Stimulated activated CD8-positive, alpha-beta memory T cell treated with anti-CD3 and anti-CD28 coated beads, Interleukin-4, amount 100 ng/mL, for 1 hour (primary cell): Measurements from ENCODE around the gene DDX55.

Source experiments
- DNase-seq, 2 donors: peaks; one replicate each; pipeline ENCODE4 v3.0.0-alpha.2; 2020; ENCODE audit warnings: low read depth in 2 of 2, low spot score in 1 of 2

Gene DDX55

DNA sequence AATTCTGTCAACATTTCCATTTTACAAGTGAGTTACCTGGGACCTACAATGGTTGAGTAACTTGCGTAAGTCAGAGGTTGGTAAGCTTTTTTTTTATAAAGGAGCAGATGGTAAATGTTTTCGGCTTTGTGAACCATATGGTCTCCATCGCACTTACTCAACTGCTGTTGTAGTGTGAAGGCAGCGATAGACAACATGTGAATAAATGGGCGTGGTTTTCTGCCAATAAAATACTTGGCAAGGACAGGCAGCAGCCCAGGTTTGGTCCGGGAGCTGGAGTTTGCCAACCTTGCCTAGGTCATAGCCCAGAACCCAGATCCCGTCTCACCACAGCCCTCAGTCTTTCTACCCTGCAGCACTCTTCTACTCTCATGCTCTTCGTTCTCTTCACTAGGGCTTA lies 6.3 kb downstream of the DDX55 start:
- DNase-seq, result no peak

DNA sequence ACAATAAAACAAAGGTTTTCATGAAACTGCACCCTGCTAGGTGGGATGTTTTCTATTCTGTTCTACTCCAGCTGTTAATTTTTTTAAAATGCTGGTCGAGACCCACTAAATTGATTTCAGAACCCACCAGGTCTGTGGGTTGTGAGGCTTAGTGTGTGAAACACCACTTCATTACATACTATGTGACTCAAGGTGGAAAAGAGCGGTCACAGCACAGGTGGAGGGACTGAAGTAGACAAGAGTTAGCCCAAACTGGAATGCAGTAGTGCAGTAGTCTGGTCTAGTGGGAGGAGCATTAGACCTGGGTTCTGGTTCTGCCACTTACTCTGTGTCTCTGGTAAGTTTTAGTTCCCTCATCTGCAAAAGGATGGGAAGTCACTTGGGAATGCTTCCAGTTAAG lies 12.2 kb downstream of the DDX55 start:
- no peak for DNase-seq

DNA sequence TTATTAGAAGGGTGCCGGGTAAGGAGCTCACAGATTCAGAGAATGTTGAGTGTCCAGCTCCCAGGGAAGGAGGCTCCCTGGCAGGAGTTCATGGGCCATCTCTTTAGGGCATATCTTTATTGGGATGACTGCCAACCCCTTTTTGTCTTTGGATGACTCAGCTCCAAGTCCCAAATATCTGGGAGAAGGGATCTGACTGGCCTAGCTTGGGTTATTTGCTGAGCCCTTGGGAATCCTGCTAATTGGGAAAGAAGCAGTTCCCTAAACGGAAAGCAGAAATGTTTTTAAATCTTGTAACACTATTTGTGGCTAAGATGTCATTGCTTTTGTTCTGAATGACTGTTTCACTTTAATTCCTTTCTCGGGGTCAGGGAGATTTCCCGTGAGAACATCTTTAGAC lies 12.6 kb downstream of the DDX55 start:
- no peak for DNase-seq

DNA sequence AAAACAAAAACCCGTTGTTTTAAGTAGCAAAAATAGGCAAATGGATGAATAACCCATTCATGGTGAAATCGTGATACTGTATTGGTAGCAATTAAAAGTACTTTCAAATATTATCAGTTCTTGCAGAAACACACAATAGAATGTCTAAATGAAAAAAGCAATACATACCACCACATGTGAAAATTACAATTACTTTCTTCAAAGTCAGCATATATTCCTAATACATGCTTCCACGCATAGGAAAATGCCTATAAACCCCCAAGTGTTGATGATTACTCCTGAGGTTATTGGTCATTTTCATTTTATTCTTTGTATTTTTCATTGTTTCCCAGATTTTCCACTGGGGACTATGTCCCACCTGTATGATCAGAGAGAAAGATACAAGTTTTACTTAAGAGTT lies 15.2 kb downstream of the DDX55 start:
- no peak for DNase-seq

DNA sequence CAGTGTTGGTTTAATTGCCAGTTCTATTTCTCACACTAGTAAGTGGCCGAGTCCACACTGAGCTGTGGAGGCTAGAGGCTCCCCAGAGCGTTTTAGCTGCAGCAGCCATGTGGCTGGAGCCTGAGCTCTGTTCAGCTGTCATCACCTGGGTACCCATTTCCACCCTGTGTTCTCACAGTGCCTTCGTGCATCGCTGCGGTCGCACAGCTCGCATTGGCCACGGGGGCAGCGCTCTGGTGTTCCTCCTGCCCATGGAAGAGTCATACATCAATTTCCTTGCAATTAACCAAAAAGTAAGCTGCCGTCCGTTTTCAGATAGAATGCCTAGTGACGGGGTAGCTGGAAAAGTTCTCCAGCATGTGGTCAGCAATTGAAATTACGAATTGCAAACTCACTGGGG lies 15.7 kb downstream of the DDX55 start:
- DNase-seq, result no peak

DNA sequence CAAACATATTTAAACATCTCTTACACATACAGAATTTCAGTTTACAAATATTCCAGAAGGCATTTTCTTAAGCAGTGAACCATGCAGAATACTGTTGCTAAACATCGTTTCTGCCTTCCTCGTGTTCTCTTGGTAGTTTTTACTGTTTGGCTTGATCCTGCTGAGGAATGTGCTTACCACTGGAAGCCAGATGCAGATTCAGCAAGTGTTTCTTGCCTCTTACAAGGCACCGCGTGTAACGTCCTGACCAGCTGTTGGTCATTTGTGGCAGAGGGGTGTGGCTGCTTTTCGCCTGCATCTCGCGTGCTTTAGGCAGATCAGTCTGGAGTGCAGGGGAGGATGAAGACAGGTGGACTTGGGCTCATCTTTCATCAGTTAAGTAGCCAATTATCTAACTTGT lies 19.2 kb downstream of the DDX55 start:
- DNase-seq, result no peak

DNA sequence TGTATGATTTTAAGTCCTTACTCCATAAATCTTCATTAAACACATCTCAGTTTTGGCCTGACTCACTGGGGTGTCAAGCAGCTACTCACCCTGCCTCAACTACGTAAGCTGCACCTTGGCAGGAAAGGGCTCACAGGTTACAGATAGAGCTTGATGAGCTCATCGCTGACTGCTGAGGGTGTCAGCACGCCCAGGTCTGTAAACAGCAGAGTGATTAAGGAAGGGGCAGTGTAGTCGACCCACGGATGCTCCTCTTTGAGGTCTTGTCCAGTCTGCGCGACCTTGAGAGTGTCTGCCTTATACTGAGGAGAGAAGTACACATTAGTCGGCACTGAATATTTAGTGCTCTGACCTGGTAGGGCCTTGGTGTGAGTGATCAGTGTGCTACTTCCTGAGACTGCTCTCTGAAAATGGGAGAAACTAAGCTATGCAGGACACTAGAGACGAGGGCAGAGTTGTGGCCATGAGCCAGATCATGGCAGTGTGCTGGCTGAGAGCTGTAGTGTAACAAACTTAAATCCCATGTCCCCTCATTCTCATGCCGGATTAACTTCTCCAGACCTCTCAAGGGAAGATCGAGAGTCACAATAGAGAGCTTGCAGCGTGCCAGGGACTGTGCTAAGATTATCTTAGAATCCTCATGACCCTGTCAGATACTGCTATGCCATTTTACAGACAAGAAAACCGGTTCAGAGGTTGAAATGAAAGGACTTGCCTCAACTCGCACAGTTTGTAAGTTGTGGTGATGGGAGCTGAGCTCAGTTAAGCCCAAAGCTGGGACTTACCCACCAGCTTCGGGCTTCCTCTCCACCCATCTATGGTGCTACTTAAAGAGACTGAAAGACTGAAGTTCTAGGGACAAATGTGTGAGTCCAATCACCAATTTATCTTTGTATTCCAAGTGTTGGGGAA lies 20.0 kb downstream of the DDX55 start:
- no peak for DNase-seq

DNA sequence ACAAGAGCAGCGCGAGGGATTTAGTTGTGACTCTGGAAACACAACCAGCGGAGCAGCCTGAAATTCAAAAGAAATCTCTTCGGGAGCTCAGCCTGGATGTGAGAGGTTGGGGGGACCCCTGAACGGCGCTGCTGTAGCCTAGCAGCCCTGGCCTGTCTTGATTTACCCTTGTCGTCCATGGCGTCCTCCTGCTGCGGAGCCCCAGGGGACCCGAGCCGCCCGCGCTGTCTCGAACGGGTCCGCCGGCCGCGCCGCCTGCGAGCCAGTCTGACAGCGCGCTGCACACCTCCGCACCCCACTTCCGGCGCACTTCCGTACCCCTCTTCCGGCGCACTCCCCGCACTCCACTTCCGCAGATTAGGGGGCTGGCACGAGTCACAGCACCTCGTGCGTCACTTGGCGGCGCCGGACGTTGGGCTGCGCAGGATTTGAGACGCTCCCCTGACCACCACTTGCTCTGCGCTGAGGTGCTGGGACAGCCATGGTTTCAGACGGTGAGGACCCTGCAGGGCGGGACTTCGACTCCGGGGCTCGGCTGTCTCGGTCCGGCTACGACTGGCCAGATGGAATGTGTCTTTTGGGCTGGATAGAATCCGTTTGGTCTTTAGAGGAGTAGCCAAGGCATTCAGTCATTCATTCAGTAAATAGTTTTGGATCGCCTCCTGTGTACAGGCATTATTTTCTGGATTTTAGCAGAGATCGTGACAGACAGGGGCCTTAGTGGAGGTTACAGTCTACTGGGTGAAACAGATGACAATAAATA lies 31.7 kb downstream of the DDX55 start, which contains the start of the genes EIF2B1 and GTF2H3:
Gene EIF2B1 (minus strand): TSS at position 308 of the 763 bp plus-strand sequence. CDS start 129 bp downstream, at position 179.
Gene GTF2H3 (plus strand): TSS at position 451 of the 763 bp plus-strand sequence. CDS start 31 bp downstream, at position 482.
- peak; percentile 91 to 92 for DNase-seq

DNA sequence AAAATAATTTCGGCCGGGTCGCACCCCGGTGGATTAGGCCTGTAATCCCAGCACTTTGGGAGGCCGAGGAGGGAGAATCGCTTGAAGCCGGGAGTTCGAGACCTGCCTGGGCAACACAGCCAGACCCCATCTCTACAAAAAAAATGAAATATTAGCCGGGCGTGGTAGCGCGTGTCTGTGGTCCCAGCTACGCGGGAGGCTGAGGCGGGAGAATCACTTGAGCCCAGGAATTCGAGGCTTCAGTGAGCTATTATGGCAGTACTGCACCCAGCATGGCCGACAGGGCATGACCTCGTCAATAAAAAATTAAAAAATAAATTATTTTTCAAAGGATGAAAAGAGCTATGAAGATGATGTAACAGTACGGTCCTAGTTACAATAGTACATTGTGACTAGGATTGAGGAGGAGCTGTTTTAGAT lies 32.3 kb downstream of the DDX55 start:
- DNase-seq, result no peak

DNA sequence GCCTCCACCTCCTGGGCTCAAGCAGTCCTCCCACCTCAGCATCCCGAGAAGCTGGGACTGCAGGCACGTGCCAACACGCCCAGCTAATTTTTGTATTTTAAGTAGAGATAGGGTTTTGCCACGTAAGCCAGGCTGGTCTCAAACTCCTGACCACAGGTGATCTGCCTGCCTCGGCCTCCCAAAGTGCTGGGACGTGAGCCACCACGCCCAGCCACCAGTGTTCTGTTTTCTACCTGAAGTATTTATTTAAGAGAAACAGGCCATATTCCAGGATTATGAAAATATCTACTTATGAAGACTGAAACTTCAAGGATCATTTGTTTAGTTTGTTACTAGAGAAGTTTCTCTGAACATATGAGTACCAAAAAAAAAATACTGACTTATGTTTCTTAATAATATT lies 42.0 kb downstream of the DDX55 start:
- no peak for DNase-seq

DNA sequence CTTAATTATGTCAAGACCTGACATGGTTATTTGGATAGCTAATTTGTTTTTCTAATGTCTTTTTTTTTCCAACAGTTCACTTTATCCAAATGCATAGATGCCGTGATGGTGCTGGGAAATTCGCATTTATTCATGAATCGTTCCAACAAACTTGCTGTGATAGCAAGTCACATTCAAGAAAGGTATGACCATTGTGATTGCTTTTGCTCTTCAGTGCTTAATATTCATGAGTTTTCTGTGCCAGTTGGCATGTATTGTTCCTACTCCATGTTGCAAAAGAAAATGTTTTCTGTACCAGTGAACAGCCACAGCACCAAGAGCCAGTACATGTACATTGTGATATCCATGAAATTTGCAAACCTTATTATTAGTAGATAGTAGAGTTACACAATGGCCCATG lies 43.5 kb downstream of the DDX55 start:
- no peak for DNase-seq

DNA sequence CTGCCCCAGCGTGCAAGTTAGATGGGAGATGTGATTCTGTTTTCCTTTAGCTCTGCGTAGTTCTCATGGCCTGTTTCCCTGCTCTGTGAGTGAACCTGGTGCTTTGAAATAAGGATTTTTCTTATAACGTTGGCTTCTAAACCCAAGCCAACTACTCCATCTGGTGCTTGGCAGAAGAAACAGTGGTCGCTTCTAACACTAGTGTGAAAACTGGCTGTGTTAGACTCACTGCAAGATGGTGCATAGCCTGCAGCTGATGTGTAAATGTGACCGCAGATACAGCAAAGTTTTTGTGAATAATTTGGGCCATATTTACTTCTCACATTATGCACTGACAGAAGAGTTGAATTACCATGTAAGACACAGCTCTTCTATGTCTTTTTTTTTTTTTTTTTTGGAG lies 44.0 kb downstream of the DDX55 start:
- no peak for DNase-seq

DNA sequence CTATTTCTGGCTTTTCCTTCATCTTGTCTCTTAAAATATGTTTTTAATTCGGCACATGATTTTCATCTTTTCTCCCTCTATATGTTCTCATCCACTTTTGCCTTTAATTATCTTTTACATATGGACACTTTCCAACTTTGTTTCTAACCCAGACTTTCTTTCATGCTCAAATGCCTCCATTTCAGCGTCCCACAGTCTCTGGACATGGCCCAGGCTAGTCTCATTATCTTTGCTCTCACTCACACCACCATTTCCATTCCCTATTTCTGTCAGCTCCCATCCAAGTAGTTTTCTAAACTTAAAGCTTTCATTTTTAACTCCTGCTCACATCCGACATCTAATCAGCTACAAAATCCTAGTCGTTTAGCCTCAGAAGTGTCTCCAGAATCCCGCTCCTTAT lies 46.5 kb downstream of the DDX55 start:
- DNase-seq, result no peak

DNA sequence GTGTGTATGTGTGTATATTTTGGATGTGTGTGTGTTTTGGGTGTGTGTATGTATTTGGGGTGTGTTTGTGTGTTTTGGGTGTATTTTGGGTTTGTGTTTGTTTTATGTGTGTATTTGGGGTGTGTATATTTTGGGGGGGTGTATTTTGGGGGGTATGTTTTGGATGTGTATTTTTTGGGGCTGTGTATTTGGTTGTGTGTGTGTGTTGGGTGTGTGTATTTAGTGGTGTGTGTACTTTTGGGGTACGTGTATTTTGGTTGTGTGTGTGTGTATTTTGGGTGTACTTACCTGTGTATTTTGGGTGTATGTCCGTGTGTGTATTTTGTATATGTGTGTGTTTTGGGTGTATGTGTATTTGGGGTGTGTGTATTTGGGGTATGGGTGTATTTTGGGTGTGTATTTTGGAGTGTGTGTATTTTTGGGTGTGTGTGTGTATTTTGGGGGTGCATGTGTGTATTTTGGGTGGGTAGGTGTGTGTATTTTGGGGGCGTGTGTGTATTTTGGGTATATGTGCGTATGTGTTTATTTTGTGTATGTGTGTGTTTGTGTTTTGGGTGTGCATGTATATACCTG lies 52.3 kb downstream of the DDX55 start:
- no peak for DNase-seq

DNA sequence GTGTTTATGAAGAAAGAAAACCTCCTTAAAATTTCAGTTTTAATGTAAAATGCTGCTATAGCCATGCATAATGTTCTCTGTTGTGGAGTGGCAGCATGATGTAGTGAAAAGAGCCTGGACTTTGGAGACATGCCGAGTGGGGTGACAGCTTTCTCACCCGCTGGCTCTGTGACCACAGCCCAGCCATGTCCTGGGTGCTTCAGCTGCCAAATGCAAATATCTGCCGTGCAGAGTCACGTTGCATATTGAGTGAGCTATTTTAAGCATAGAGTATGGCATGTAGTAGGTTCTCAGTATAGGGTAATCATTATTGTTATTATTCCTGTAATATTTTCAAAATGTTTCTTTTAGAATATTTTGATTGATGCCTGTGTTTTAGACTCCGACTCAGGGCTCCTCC lies 53.5 kb downstream of the DDX55 start:
- DNase-seq, result no peak

DNA sequence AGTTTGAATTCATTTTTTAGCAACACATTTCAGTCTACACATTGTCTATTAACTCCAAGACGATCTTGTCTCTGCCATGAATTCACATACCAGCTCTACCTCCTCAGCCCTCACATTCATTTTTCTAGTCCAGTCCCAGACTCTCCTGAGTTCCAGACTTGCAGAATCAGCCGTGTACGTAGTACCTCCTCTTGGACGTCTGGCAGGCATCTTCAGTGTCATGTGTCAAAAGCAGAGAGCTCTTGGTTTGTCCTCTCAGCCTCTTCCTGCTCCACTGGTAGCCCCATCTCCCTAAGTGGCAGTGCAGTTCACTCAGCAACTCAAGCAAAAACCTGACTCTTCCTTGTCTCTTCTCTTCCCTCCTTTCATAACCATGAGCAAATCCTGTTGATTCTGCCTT lies 54.5 kb downstream of the DDX55 start:
- no peak for DNase-seq

DNA sequence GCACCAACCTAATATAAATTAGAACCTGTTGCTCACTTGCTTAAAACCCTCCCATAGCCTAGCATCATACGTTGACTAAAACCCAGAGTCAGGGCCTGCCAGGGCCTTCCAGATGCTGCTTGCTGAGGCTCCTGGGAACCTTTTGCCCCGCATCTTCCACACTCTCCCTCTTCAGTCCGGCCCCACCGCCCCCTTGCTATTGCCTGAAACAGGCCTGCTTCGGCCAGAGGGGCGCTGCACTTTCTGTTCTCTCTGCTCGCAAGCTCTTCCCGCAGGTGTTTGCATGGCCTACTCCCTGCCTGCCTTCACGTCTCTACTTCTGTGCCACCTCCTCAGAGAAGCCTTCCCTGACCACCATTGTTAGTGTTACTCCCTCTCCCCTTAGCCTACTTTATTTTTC lies 55.3 kb downstream of the DDX55 start:
- DNase-seq, result no peak

DNA sequence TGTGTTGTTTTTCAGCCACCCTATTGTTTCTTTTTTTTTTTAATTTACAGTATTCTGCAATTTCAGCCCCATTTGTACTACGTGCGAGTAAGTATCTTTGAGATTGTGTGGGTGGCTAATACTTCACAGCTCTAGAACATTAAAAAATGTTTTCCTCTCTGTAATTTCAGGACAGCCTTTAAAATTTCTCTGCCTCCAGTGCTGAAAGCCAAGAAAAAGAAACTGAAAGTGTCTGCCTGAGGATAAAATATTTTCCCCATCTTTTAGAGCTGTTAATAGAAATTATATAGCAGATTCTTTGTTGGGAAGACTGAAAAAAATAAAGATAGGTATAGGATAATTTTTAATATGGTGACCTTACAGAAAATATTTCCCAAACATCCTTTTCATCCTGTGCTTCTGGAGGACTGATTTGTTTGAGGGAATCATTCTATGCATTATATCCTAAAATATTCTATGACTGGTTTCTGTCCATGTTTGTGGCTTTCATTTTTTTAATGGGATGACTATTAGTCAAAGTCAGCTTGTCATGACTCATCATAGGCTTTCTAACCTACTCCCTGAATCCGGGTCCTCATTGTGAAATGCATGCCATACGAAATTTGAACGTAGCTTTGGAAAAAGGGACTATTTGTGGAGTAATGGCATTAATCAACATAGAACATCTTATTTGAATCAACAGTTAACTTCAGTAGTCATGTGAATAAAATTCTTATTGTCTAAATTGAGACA lies 58.3 kb downstream of the DDX55 start:
- DNase-seq, result no peak

DNA sequence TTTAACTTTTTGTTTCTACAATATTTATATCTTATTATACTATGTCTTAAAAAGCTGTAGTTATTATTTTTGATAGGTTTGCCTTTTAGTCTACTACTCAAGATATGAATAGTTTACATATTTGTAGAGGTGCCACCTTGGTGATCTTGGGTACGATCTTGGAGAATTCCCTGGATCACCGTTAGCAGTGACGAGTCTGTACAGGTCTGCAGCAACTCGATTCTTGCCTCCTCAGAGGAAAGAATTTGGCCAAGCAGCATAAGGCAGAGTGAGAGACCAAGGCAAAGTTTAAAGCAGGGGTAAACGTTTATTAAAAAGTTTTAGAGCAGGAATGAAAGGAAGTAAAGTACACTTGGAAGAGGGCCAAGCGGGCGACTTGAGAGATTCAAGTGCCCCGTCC lies 65.9 kb downstream of the DDX55 start:
- DNase-seq, result no peak
